ENCODE results near the gene NR5A2.
A peak's percentile ranks its signal among the peaks of the same experiment; 100 is the strongest.
"Not testable (repeated sequence)": the region's sequence is repeated elsewhere in the genome, so short reads cannot be mapped to it uniquely, and the experiment has no call there.

NR5A2 gene

DNA sequence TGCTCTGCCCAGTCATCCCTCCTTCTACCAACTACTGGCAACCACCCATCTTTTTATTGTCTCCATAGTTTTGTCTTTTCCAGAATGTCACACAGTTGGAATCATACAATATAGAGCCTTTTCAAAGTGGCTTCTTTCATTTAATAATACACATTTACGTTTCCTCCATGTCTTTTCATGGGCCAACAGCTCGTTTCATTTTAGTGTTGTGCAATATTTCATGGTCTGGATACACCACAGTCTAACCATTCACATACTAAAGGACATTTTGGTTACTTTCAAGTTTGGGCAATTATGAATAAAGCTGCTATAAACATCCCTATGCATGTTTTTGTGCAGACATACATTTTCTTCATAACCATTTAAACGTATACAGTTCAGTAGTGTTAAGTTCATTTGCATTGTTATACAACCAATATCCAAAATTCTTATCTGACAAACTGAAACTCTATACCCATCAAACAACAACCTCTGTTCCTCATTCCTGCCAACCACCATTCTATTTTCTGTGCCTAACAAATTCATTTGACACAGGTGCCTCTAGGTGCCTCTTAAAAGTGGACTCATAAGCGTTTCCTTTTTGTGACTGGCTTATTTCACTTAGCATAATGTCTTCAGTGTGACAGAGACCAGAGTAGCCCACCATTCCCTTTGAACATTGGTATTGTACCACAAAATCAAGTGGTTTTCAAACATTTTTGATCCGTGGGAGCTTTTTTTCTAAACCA lies 138.1 kb downstream of the NR5A2 start:
- no peak for DNase-seq

GRCh38 chr1:200166411-200166810 lies 138.9 kb downstream of the NR5A2 start:
- DNase-seq = no peak

- DNase-seq = no peak
These were observed 141.4 kb downstream of the NR5A2 start for GRCh38 chr1:200168926-200169325.

DNA sequence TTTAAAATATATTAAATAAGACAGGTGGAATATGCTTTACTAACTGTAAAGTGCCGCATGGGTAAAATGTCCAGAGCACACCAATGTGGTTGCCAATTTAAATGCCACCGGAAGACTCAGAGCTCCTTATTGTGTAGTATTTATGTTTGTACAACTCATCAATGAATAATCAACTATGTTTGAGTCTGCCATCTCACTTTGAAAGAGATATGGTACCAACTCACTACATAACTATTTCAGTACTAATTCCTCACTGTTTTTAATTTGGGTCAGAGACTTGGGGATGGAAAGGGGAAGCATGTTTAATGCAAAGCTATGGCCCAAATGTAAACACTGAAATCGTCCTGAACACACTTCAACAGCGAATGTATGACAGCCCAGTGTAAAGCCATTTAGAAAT lies 144.8 kb downstream of the NR5A2 start:
- peak; percentile 63 for DNase-seq

GRCh38 chr1:200173097-200173618 lies 145.6 kb downstream of the NR5A2 start:
- DNase-seq = no peak

- no peak for DNase-seq
These were observed 147.2 kb downstream of the NR5A2 start for GRCh38 chr1:200174525-200175295.

DNA sequence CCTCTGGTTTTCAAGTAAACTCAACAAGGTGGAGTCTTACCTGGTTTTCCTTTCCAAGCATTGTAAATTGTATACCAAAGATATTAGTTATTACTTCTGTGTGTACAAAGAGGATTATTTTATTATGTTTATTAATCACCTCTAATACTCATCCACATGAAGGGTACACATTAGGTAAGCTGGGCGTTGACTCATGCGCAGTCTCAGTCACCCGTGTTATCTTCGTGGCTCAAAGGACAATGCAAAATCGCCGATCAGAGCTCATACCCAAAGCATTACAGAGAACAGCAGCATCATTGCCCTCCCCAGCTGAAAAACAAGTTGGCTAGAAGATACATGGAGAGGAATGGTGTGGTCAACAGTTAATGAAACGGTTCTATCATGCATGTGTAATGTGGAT lies 148.7 kb downstream of the NR5A2 start:
- DNase-seq = no peak

DNA sequence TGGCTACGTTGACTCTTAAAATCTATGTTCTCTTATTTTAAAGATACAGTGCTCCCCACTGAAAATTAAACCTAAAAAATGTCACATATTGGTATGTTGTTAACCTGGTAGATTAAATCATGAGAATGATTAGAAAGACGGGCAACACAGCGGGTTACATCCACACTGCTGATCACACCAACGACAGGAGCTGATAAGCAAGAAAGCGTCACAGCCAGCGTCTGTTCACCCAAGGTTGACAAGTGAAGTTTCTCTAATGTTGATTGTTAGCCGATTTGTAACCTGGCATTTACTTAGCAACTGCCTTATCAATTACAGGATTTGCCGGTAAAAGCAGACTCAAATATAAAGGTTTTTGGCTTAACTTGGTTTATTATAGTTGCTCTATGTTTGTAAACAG lies 149.3 kb downstream of the NR5A2 start:
- no peak for DNase-seq

GRCh38 chr1:200178340-200178739 lies 150.8 kb downstream of the NR5A2 start:
- no peak for DNase-seq

DNA sequence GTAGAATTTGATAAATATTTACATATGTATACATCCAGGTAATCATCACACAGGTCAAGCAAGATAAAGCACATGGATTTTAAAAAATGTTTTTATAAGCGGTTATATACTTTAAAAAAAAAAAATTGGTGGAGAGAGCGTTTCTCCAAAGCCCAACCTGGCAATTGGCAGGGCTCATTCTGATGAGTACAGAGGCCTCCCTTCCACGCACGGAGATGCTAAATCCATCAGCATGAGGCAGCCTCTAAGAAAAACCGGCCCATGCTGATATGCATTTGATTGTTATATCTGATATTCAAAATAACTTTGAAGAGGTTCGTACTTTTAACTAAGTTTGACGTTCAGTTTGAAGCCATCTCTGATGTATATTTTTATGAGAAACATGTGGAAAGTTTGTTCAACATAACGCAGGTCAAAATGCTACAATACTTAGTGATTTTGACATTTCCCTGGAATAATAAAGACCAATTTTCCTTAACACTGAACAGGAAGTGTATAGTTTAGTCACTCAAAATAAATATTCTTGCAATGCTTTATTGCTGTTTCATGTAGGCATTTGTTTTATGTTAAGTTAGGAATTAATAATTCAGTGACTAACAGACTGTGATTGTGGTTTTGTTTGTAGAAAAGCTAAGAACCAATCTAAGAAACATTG lies 151.7 kb downstream of the NR5A2 start:
- peak; percentile 62 for DNase-seq

GRCh38 chr1:200179781-200180160 lies 152.3 kb downstream of the NR5A2 start:
- no peak for DNase-seq

GRCh38 chr1:200180821-200181220 lies 153.3 kb downstream of the NR5A2 start:
- DNase-seq = no peak

DNA sequence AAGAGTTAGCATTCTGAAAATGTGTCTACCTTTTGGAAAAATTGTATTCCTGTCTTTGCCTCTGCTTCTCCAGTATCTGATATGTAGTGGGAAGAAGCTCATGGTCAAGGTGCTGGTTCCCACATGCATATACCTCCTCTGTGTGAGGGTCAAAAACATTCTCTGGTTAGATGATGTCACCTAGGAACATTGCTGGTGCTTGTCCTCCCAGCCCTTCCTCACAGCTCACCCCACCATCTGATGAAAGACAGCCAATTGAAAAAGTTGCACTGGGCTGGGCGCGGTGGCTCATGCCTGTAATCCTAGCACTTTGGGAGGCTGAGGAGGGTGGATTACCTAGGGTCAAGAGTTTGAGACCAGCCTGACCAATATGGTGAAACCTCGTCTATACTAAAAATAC lies 154.4 kb downstream of the NR5A2 start:
- DNase-seq = no peak

GRCh38 chr1:200182701-200183100 lies 155.2 kb downstream of the NR5A2 start:
- DNase-seq = no peak

DNA sequence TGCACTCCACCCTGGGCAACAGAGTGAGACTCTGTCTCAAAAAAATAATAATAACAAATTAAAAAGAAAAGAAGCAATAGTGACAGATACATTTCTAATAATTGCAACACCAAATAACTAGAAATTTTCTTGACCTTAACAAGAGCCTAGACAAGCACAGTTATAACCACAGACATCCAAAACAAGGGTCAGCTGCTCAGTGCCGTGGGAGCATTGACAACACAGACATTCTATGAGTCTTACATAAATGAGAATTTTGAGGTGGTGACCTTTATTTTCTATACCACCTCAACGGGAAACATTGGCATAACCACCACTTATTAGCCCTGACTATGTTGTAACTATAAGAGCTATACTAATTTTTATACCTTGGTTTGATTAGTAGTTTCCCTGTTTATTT lies 156.1 kb downstream of the NR5A2 start:
- no peak for DNase-seq

- DNase-seq = peak; percentile 62
These were observed 156.7 kb downstream of the NR5A2 start for GRCh38 chr1:200184196-200184595.

- not testable (repeated sequence) for DNase-seq
These were observed 157.7 kb downstream of the NR5A2 start for GRCh38 chr1:200185191-200185590.

GRCh38 chr1:200187332-200187731 lies 159.8 kb downstream of the NR5A2 start:
- not testable (repeated sequence) for DNase-seq

- DNase-seq = no peak
These were observed 164.5 kb downstream of the NR5A2 start for GRCh38 chr1:200191993-200192392.

DNA sequence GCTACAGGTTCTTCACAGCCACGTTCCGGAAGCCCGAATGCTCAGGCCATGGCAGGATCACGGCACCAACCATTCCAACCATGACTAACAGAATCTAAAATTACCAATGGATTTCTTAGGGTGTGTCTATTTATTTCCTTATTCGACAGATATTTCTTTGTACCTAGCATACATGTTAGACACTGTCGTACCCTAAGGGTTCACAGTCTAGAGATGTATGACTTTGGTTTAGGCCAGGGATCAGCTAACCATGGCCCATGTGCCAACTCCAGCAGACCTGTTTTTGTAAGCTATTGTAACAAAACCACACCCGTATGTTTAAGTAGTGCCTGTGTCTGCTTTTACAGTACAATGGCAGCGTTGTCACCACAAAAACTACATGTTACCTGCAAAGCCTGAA lies 167.0 kb downstream of the NR5A2 start:
- no peak for DNase-seq

- DNase-seq = no peak
These were observed 170.7 kb downstream of the NR5A2 start for GRCh38 chr1:200198236-200198635.

GRCh38 chr1:200205216-200205995 lies 177.9 kb downstream of the NR5A2 start:
- no peak for DNase-seq

DNA sequence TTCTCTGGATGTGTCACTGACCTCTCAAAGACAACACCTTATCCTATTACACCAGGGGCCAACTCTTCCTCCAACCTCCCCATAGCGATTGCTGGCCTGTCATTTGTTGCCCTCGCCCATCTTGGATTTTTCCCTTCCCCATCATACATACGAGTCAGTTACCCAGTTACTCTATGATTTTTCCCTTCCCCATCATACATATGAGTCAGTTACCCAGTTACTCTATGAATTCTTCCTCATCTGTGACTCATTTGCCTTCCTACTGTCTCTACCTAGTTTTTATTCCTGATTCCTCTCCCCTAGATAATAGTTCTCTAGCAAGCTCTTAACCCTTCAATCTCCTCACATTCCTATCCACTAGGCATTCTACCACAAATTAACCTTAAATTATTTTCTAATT lies 178.8 kb downstream of the NR5A2 start:
- peak; percentile 87 for DNase-seq

Measured in fibroblast of skin of abdomen (primary cell).